H1 (cell line): ENCODE results near the gene GAS7. TPM values are rescaled to one million over a fixed set of nuclear protein-coding genes. Genes with fewer than 3 reads are reported as not detected.

Experiments used
- CEBPB ChIP-seq: IDR thresholded peaks from 2 replicates; pipeline ENCODE4 v1.6.1; 2012; ENCODE audit warnings: low read depth, low read length
- EP300 ChIP-seq, 2 experiments: IDR thresholded peaks; 1 replicate in 1 of 2; 2 replicates in 1 of 2; pipeline ENCODE4 v1.6.1; 2011 to 2012; ENCODE audit warnings: low read depth in 2 of 2, low read length in 2 of 2, mild to moderate bottlenecking in 2 of 2, borderline replicate concordance in 1 of 2, inconsistent platforms in 1 of 2, moderate library complexity in 1 of 2
- NANOG ChIP-seq: IDR thresholded peaks from 2 replicates; pipeline ENCODE4 v1.6.1; 2011; ENCODE audit warnings: low read length, low read depth, mild to moderate bottlenecking, inconsistent platforms; ENCODE audit not compliant: insufficient read depth, poor library complexity, severe bottlenecking
- POLR2A ChIP-seq, 2 experiments: IDR thresholded peaks; 1 replicate in 1 of 2; 2 replicates in 1 of 2; pipeline ENCODE4 v1.6.1; 2011; ENCODE audit warnings: low read depth in 2 of 2, low read length in 2 of 2, mild to moderate bottlenecking in 2 of 2; ENCODE audit errors: control extremely low read depth in 1 of 2
- POLR2AphosphoS5 ChIP-seq: IDR thresholded peaks from 2 replicates; pipeline ENCODE4 v1.6.1; 2011; ENCODE audit warnings: low read depth, low read length
- RAD21 ChIP-seq, 2 experiments: IDR thresholded peaks in 1 of 2; conservative IDR thresholded peaks in 1 of 2; 2 replicates each; pipeline ENCODE4 v1.6.1; 2011; ENCODE audit warnings: low read depth in 2 of 2, low read length in 2 of 2, improper control_type of control experiment in 1 of 2, inconsistent platforms in 1 of 2, mild to moderate bottlenecking in 1 of 2, moderate library complexity in 1 of 2
- SIN3A ChIP-seq, 2 experiments: IDR thresholded peaks in 1 of 2; conservative IDR thresholded peaks in 1 of 2; 2 replicates each; pipeline ENCODE4 v1.6.1; 2011 to 2012; ENCODE audit warnings: low read length in 2 of 2, improper control_type of control experiment in 1 of 2, low read depth in 1 of 2, mild to moderate bottlenecking in 1 of 2
- SP1 ChIP-seq: IDR thresholded peaks from 2 replicates; pipeline ENCODE4 v1.6.1; 2011; ENCODE audit warnings: low read depth, low read length
- ZNF274 ChIP-seq: IDR thresholded peaks from 2 replicates; pipeline ENCODE4 v1.7.0; 2012; ENCODE audit warnings: low read length, borderline replicate concordance; ENCODE audit errors: extremely low read depth
- polyA plus RNA-seq, 7 experiments: library from polyadenylated mRNA; depleted of rRNA in 3 of 7; stranded (reverse) in 5 of 7; unstranded in 2 of 7; fragments of >200 nt in 5 of 7; fragments of 200-250 nt in 2 of 7; gene quantifications; 1 replicate in 5 of 7; 2 replicates in 1 of 7; 4 replicates in 1 of 7; pipeline versions ENCODE4 v1.2.1 to v1.2.3, GENCODE V29; 2011 to 2013; ENCODE audit warnings: missing spikeins in 2 of 7, mixed read lengths in 2 of 7
- total RNA-seq: library from RNA; stranded (reverse); fragmentation: NEBNext Ultra II Directional; extraction: Animal tissue kit (Norgen Biotek cat#: 25700); gene quantifications from 2 replicates; pipeline ENCODE4 v1.2.1, GENCODE V29; 2021
- TF ChIP-seq, protein P1 (sequence below): fragments of 300-600 bp; sonication (generic); IDR thresholded peaks from 2 replicates; pipeline ENCODE4 v1.7.1; 2012; ENCODE audit warnings: low read length, moderate library complexity, mild to moderate bottlenecking, inconsistent platforms; ENCODE audit not compliant: insufficient replicate concordance

GAS7 gene
- total and polyA plus RNA-seq, 2 of the 8 experiments (the other 6 are each of a cell fraction or from before 2014, with no cell fraction given), result 5.0 to 14.5 TPM

GRCh38 chr17:10155371-10156076 is 42.9 kb downstream of the GAS7 start (continued):
- TF ChIP-seq, protein P1, sequence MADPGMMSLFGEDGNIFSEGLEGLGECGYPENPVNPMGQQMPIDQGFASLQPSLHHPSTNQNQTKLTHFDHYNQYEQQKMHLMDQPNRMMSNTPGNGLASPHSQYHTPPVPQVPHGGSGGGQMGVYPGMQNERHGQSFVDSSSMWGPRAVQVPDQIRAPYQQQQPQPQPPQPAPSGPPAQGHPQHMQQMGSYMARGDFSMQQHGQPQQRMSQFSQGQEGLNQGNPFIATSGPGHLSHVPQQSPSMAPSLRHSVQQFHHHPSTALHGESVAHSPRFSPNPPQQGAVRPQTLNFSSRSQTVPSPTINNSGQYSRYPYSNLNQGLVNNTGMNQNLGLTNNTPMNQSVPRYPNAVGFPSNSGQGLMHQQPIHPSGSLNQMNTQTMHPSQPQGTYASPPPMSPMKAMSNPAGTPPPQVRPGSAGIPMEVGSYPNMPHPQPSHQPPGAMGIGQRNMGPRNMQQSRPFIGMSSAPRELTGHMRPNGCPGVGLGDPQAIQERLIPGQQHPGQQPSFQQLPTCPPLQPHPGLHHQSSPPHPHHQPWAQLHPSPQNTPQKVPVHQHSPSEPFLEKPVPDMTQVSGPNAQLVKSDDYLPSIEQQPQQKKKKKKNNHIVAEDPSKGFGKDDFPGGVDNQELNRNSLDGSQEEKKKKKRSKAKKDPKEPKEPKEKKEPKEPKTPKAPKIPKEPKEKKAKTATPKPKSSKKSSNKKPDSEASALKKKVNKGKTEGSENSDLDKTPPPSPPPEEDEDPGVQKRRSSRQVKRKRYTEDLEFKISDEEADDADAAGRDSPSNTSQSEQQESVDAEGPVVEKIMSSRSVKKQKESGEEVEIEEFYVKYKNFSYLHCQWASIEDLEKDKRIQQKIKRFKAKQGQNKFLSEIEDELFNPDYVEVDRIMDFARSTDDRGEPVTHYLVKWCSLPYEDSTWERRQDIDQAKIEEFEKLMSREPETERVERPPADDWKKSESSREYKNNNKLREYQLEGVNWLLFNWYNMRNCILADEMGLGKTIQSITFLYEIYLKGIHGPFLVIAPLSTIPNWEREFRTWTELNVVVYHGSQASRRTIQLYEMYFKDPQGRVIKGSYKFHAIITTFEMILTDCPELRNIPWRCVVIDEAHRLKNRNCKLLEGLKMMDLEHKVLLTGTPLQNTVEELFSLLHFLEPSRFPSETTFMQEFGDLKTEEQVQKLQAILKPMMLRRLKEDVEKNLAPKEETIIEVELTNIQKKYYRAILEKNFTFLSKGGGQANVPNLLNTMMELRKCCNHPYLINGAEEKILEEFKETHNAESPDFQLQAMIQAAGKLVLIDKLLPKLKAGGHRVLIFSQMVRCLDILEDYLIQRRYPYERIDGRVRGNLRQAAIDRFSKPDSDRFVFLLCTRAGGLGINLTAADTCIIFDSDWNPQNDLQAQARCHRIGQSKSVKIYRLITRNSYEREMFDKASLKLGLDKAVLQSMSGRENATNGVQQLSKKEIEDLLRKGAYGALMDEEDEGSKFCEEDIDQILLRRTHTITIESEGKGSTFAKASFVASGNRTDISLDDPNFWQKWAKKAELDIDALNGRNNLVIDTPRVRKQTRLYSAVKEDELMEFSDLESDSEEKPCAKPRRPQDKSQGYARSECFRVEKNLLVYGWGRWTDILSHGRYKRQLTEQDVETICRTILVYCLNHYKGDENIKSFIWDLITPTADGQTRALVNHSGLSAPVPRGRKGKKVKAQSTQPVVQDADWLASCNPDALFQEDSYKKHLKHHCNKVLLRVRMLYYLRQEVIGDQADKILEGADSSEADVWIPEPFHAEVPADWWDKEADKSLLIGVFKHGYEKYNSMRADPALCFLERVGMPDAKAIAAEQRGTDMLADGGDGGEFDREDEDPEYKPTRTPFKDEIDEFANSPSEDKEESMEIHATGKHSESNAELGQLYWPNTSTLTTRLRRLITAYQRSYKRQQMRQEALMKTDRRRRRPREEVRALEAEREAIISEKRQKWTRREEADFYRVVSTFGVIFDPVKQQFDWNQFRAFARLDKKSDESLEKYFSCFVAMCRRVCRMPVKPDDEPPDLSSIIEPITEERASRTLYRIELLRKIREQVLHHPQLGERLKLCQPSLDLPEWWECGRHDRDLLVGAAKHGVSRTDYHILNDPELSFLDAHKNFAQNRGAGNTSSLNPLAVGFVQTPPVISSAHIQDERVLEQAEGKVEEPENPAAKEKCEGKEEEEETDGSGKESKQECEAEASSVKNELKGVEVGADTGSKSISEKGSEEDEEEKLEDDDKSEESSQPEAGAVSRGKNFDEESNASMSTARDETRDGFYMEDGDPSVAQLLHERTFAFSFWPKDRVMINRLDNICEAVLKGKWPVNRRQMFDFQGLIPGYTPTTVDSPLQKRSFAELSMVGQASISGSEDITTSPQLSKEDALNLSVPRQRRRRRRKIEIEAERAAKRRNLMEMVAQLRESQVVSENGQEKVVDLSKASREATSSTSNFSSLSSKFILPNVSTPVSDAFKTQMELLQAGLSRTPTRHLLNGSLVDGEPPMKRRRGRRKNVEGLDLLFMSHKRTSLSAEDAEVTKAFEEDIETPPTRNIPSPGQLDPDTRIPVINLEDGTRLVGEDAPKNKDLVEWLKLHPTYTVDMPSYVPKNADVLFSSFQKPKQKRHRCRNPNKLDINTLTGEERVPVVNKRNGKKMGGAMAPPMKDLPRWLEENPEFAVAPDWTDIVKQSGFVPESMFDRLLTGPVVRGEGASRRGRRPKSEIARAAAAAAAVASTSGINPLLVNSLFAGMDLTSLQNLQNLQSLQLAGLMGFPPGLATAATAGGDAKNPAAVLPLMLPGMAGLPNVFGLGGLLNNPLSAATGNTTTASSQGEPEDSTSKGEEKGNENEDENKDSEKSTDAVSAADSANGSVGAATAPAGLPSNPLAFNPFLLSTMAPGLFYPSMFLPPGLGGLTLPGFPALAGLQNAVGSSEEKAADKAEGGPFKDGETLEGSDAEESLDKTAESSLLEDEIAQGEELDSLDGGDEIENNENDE, result no peak
- no peak for TF ChIP-seq NANOG
- TF ChIP-seq POLR2A (IDR thresholded peaks at IDR 0.05; ENCODE audit: control extremely low read depth in 1 of 2, low read depth in 2 of 2, low read length in 2 of 2), result no peak
- no peak for TF ChIP-seq RAD21 (IDR thresholded peaks at IDR 0.05 in 1 of 2, conservative IDR thresholded peaks at IDR 0.05 in 1 of 2; ENCODE audit: low read depth in 2 of 2, low read length in 2 of 2)
- TF ChIP-seq CEBPB, result no peak
- TF ChIP-seq SP1, result no peak
- TF ChIP-seq SIN3A (conservative IDR thresholded peaks at IDR 0.05 in 1 of 2, IDR thresholded peaks at IDR 0.05 in 1 of 2; ENCODE audit: low read depth in 1 of 2, low read length in 2 of 2), result no peak
- no peak for TF ChIP-seq EP300 (IDR thresholded peaks at IDR 0.05; ENCODE audit: borderline replicate concordance in 1 of 2, low read depth in 2 of 2, low read length in 2 of 2)
- no peak for TF ChIP-seq POLR2AphosphoS5
- TF ChIP-seq ZNF274, result no peak
- TF ChIP-seq, all 59 proteins: peak for 0
